ENCODE data around the gene HACD3. TPM values are rescaled to one million over a fixed set of nuclear protein-coding genes. Genes with fewer than 3 reads are reported as not detected.
A peak's percentile ranks its signal among the peaks of the same experiment; 100 is the strongest.

HACD3 gene
- total and polyA plus RNA-seq, 9 of the 15 experiments (the other 6 are each of a cell fraction or from before 2014, with no cell fraction given) = 48.1 to 117 (median 72.8) TPM

- Histone ChIP-seq H3K4me2 (ENCODE audit: insufficient read depth, low read length) (no peak overlapping the region), H3K36me3 (ENCODE audit: control insufficient read depth, insufficient read depth, low read length) (peaks cover 79% of the 10 kb centered on the region), H3K4me1 (replicated peaks in 1 of 2; ENCODE audit: control insufficient read depth in 2 of 2, insufficient read depth in 2 of 2, low read length in 2 of 2) (no peaks in the 10 kb centered on the region), H3K27ac (ENCODE audit: extremely low read depth, low read depth, low read length) (no peak overlapping the region), H3K9ac (ENCODE audit: insufficient read depth in 1 of 2, low read depth in 2 of 2, low read length in 2 of 2) (no peak overlapping the region), H3K4me3 (no peak overlapping the region), H2AFZ (ENCODE audit: low read depth, low read length) (no peak overlapping the region), H3K27me3 (ENCODE audit: control insufficient read depth in 2 of 2, insufficient read depth in 2 of 2, low read length in 2 of 2) (no peaks in the 10 kb centered on the region), H4K20me1 (replicated peaks; ENCODE audit: control insufficient read depth, insufficient read depth, low read length) (no peaks in the 10 kb centered on the region), H3K9me1 (ENCODE audit: control insufficient read depth, insufficient read depth, low read length) (no peaks in the 10 kb centered on the region), H3K9me3 (replicated peaks; ENCODE audit: control insufficient read depth, insufficient read depth, low read depth, low read length) (no peaks in the 10 kb centered on the region), H3K79me2 (ENCODE audit: control insufficient read depth, insufficient read depth, low read length) (no peaks in the 10 kb centered on the region)
- TF ChIP-seq E2F6 (IDR thresholded peaks at IDR 0.05; ENCODE audit: borderline replicate concordance in 1 of 2, extremely low read depth in 1 of 2, insufficient read depth in 1 of 2, insufficient read length in 1 of 2, low read depth in 1 of 2, low read length in 1 of 2, poor library complexity in 1 of 2, severe bottlenecking in 1 of 2) = no peak
- TF ChIP-seq RFX1 (IDR thresholded peaks at IDR 0.05) = peak; percentile 65
- no peak for TF ChIP-seq CREB3 (tag; conservative IDR thresholded peaks at IDR 0.05; ENCODE audit: low read depth)
- intact Hi-C loops (cut with micrococcal nuclease) = no loop called here
- no peak for ATAC-seq
- no peak for DNase-seq (ENCODE audit: extremely low read depth in 1 of 4, low spot score in 3 of 4)
- WGBS (ENCODE audit: insufficient coverage, low coverage, missing lambda C conversion rate) = 73% methylated on average over 1 of the region's 1 CpG
- in situ Hi-C loops (cut with MboI) = no loop called here
- CTCF ChIA-PET (ENCODE audit: low intra/inter-chr PET ratio) = no interaction called here
- POLR2A ChIA-PET = no interaction called here
- no peak for FAIRE-seq
- BruUV-seq (replicated peaks) = no TSS peak
These were observed 53.4 kb downstream of the HACD3 start for GRCh38 chr15:65583701-65584100.

- no peaks in the 10 kb centered on the region for H4K20me1 ChIP-seq (replicated peaks; ENCODE audit: control insufficient read depth, insufficient read depth, low read length)
- H3K4me3 ChIP-seq = no peak overlapping the region
- H3K79me2 ChIP-seq (ENCODE audit: control insufficient read depth, insufficient read depth, low read length) = no peaks in the 10 kb centered on the region
- CTCF ChIA-PET (ENCODE audit: low intra/inter-chr PET ratio) = no interaction called here
- no peak for TF ChIP-seq PHF20 (IDR thresholded peaks at IDR 0.05; ENCODE audit: partially characterized antibody)
- TF ChIP-seq THAP12 (CRISPR knock-in tag; IDR thresholded peaks at IDR 0.05) = no peak
- no peak for TF ChIP-seq RFX7 (CRISPR knock-in tag; IDR thresholded peaks at IDR 0.05)
- in situ Hi-C loops (cut with MboI) (no loop called here), intact Hi-C loops (cut with micrococcal nuclease) (no loop called here)
- H3K4me1 ChIP-seq (replicated peaks in 1 of 2; ENCODE audit: control insufficient read depth in 2 of 2, insufficient read depth in 2 of 2, low read length in 2 of 2) = no peaks in the 10 kb centered on the region
- FAIRE-seq = no peak
- no peak overlapping the region for H3K27ac ChIP-seq (ENCODE audit: extremely low read depth, low read depth, low read length)
- no peak overlapping the region for H3K4me2 ChIP-seq (ENCODE audit: insufficient read depth, low read length)
- no peaks in the 10 kb centered on the region for H3K9me1 ChIP-seq (ENCODE audit: control insufficient read depth, insufficient read depth, low read length)
- no peak for DNase-seq (ENCODE audit: extremely low read depth in 1 of 4, low spot score in 3 of 4)
- H3K27me3 ChIP-seq (ENCODE audit: control insufficient read depth in 2 of 2, insufficient read depth in 2 of 2, low read length in 2 of 2) = no peaks in the 10 kb centered on the region
- H3K36me3 ChIP-seq (ENCODE audit: control insufficient read depth, insufficient read depth, low read length) = peaks cover 79% of the 10 kb centered on the region
- no peaks in the 10 kb centered on the region for H3K9me3 ChIP-seq (replicated peaks; ENCODE audit: control insufficient read depth, insufficient read depth, low read depth, low read length)
- POLR2A ChIA-PET = no interaction called here
- H2AFZ ChIP-seq (ENCODE audit: low read depth, low read length) = no peak overlapping the region
- no peak for ATAC-seq
- no peak overlapping the region for H3K9ac ChIP-seq (ENCODE audit: insufficient read depth in 1 of 2, low read depth in 2 of 2, low read length in 2 of 2)
- no TSS peak for BruUV-seq (replicated peaks)
These were observed 54.0 kb downstream of the HACD3 start for GRCh38 chr15:65584241-65584640.

All from K562 (cell line).